ENCODE data around the gene NBAS. TPM values are rescaled to one million over a fixed set of nuclear protein-coding genes. Genes with fewer than 3 reads are reported as not detected.

The NBAS gene
- total RNA-seq, 1 experiment from 2014 or later, result 32.5 TPM

DNA sequence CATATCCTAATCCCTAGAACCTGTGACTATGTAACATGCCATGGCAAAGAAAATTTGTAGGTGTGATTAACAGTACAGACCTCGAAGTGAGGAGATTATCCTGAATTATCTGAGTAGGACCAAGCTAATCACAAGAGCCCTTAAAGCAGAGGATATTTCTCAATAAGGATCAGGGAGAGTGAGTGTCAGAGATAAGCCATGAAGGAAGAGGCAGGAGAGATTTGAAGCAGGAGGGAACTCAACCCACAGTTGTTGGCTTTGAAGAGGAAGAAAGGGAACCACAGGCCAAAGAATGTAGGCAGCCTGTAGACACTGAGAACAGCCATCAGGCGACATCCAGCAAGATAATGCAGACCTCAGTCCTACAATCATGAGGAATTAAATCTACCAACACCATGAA, 229.3 kb downstream of the NBAS start:
- Histone ChIP-seq H3K79me2 (ENCODE audit: insufficient read depth, low read length) (no peaks in the 10 kb centered on the region), H3K9ac (ENCODE audit: extremely low read depth, insufficient read length, low read length) (no peak overlapping the region), H4K8ac (replicated peaks; ENCODE audit: insufficient read length, low read depth, low read length) (no peak overlapping the region), H2BK120ac (ENCODE audit: low read depth, low read length, poor library complexity, severe bottlenecking) (no peak overlapping the region), H4K5ac (ENCODE audit: insufficient read length, low read depth, low read length) (no peak overlapping the region), H3K18ac (ENCODE audit: insufficient read length, low read depth, low read length) (no peak overlapping the region), H2BK12ac (ENCODE audit: insufficient read length, low read depth, low read length) (no peak overlapping the region), H3K4me1 (ENCODE audit: insufficient read depth, low read length) (no peaks in the 10 kb centered on the region), H3K14ac (ENCODE audit: insufficient read depth, low read length) (no peak overlapping the region), H4K20me1 (ENCODE audit: control insufficient read depth, insufficient read depth, insufficient read length) (no peaks in the 10 kb centered on the region), H3K27me3 (ENCODE audit: insufficient read depth, low read length) (no peaks in the 10 kb centered on the region), H3K23me2 (ENCODE audit: insufficient read length, low read depth, low read length, poor library complexity, severe bottlenecking) (no peaks in the 10 kb centered on the region), H3K79me1 (ENCODE audit: insufficient read depth, low read depth, low read length, poor library complexity, severe bottlenecking) (no peaks in the 10 kb centered on the region), H3K23ac (ENCODE audit: insufficient read length, low read depth, low read length) (no peak overlapping the region), H4K91ac (ENCODE audit: insufficient read length, low read depth, low read length) (no peak overlapping the region), H3K27ac (ENCODE audit: insufficient read length, low read depth, low read length) (no peak overlapping the region), H2BK20ac (ENCODE audit: low read depth, low read length, poor library complexity, severe bottlenecking) (no peak overlapping the region), H3K56ac (ENCODE audit: insufficient read length, low read depth, low read length) (no peak overlapping the region), H3T11ph (ENCODE audit: low read length) (no peak overlapping the region), H2AFZ (ENCODE audit: low read length) (no peak overlapping the region), H2BK5ac (ENCODE audit: insufficient read length, low read length) (no peak overlapping the region), H3K9me3 (ENCODE audit: control insufficient read depth, low read depth, low read length) (no peaks in the 10 kb centered on the region), H2BK15ac (ENCODE audit: low read depth, low read length) (no peak overlapping the region), H3K4me2 (ENCODE audit: insufficient read depth, insufficient read length, low read length) (no peak overlapping the region), H3K4ac (ENCODE audit: low read depth, low read length) (no peak overlapping the region), H2AK5ac (ENCODE audit: insufficient read length, low read length) (no peak overlapping the region)
- Mint-ChIP-seq H3K27me3 (ENCODE audit: low read depth) (no peaks in the 10 kb centered on the region), H3K4me1 (peaks cover 3 to 9% of the 10 kb centered on the region in 2 experiments; a peak in 3 of 4 replicates), H3K27ac (peak overlapping the region in 2 of 3 experiments; percentile 18 to 24; a peak in 2 of 7 replicates), H3K4me3 (no peak overlapping the region), H3K9me3 (no peaks in the 10 kb centered on the region), H3K36me3 (ENCODE audit: insufficient read depth in 1 of 3, low read depth in 3 of 3) (peaks cover 0 to 2% (median 0%) of the 10 kb centered on the region in 3 experiments; a peak in 2 of 7 replicates)
- DNase-seq, result no peak
- no CpG with 5 or more reads among the region's 2 CpGs for WGBS (ENCODE audit: extremely low coverage, insufficient read length, low lambda C conversion rate)
- no peak for TF ChIP-seq CTCF (conservative IDR thresholded peaks at IDR 0.05)
